ENCODE data around the gene SEZ6.

GRCh38 chr17:29024316-29024952 is 18.6 kb upstream of the SEZ6 start:
- TF ChIP-seq REST (IDR thresholded peaks at IDR 0.05; ENCODE audit: low read depth) (no peak), FOXM1 (IDR thresholded peaks at IDR 0.05; ENCODE audit: borderline replicate concordance, low read depth) (no peak), TCF12 (IDR thresholded peaks at IDR 0.05; ENCODE audit: low read depth) (no peak), MAX (IDR thresholded peaks at IDR 0.05) (no peak), RAD21 (IDR thresholded peaks at IDR 0.05; ENCODE audit: low read depth) (no peak), EP300 (IDR thresholded peaks at IDR 0.05; ENCODE audit: borderline replicate concordance) (no peak), TEAD4 (IDR thresholded peaks at IDR 0.05) (no peak)
